ENCODE results near the gene RHBDD2. TPM values are rescaled to one million over a fixed set of nuclear protein-coding genes. Genes with fewer than 3 reads are reported as not detected.

RHBDD2 gene
- total RNA-seq, 2 experiments from 2014 or later = 18.6 to 20.3 TPM

GRCh38 chr7:75885036-75885435, 6.2 kb downstream of the RHBDD2 start:
- no peaks in the 10 kb centered on the region for H3K9me2 ChIP-seq (ENCODE audit: insufficient read depth, low read length)
- ChIA-PET POLR2A (no interaction called here), CTCF (ENCODE audit: unreplicated experiment) (no interaction called here)
- BruUV-seq (replicated peaks) = no TSS peak
- intact Hi-C loops (cut with micrococcal nuclease; ENCODE audit: unreplicated experiment) = no loop called here
- peaks cover 5% of the 10 kb centered on the region for H3K4me1 ChIP-seq (ENCODE audit: insufficient read depth, low read length, poor library complexity, severe bottlenecking)
- no peak overlapping the region for H3K27ac ChIP-seq (ENCODE audit: low read depth, low read length, poor library complexity, severe bottlenecking)
- peaks cover under 1% of the 10 kb centered on the region; the same call in 1 of the 2 replicates for H3K79me2 ChIP-seq (ENCODE audit: insufficient read depth, low read depth, low read length)
- H2AFZ ChIP-seq (ENCODE audit: low read length) = no peak overlapping the region
- peaks cover 66% of the 10 kb centered on the region for H3K36me3 ChIP-seq (ENCODE audit: insufficient read depth, low read length)
- TF ChIP-seq EZH2phosphoT487 (IDR thresholded peaks at IDR 0.05; ENCODE audit: borderline replicate concordance, low read depth, low read length) = no peak
- no peak for TF ChIP-seq CTCF (conservative IDR thresholded peaks at IDR 0.05; ENCODE audit: low read length)
- H4K20me1 ChIP-seq (ENCODE audit: insufficient read depth, low read length) = no peaks in the 10 kb centered on the region
- no peak overlapping the region for H3K4me3 ChIP-seq (ENCODE audit: low read depth, low read length, poor library complexity, severe bottlenecking)
- no peak for DNase-seq (ENCODE audit: low spot score)
- no peak overlapping the region for H3K4me2 ChIP-seq (ENCODE audit: low read length)
- no peaks in the 10 kb centered on the region for H3K9me3 ChIP-seq (ENCODE audit: low read length)

GRCh38 chr7:75887669-75888369, 9.0 kb downstream of the RHBDD2 start:
- Histone ChIP-seq H3K36me3 (ENCODE audit: insufficient read depth, low read length) (peaks cover 40% of the 10 kb centered on the region), H4K20me1 (ENCODE audit: insufficient read depth, low read length) (no peaks in the 10 kb centered on the region), H3K9me2 (ENCODE audit: insufficient read depth, low read length) (no peaks in the 10 kb centered on the region), H3K4me2 (ENCODE audit: low read length) (no peak overlapping the region), H3K4me3 (ENCODE audit: low read depth, low read length, poor library complexity, severe bottlenecking) (no peak overlapping the region), H3K9me3 (ENCODE audit: low read length) (no peaks in the 10 kb centered on the region), H3K4me1 (ENCODE audit: insufficient read depth, low read length, poor library complexity, severe bottlenecking) (no peaks in the 10 kb centered on the region), H3K27ac (ENCODE audit: low read depth, low read length, poor library complexity, severe bottlenecking) (no peak overlapping the region), H3K79me2 (ENCODE audit: insufficient read depth, low read depth, low read length) (no peaks in the 10 kb centered on the region), H2AFZ (ENCODE audit: low read length) (no peak overlapping the region)
- intact Hi-C loops (cut with micrococcal nuclease; ENCODE audit: unreplicated experiment) = no loop called here
- ChIA-PET CTCF (ENCODE audit: unreplicated experiment) (no interaction called here), POLR2A (no interaction called here)
- no peak for DNase-seq (ENCODE audit: low spot score)
- BruUV-seq (replicated peaks) = no TSS peak
- TF ChIP-seq EZH2phosphoT487 (IDR thresholded peaks at IDR 0.05; ENCODE audit: borderline replicate concordance, low read depth, low read length) (no peak), CTCF (conservative IDR thresholded peaks at IDR 0.05; ENCODE audit: low read length) (no peak)

- no peaks in the 10 kb centered on the region for H3K4me1 ChIP-seq (ENCODE audit: insufficient read depth, low read length, poor library complexity, severe bottlenecking)
- no peak for DNase-seq (ENCODE audit: low spot score)
- no peak overlapping the region for H3K4me2 ChIP-seq (ENCODE audit: low read length)
- no peaks in the 10 kb centered on the region for H3K79me2 ChIP-seq (ENCODE audit: insufficient read depth, low read depth, low read length)
- no TSS peak for BruUV-seq (replicated peaks)
- peaks cover 33% of the 10 kb centered on the region for H3K36me3 ChIP-seq (ENCODE audit: insufficient read depth, low read length)
- intact Hi-C loops (cut with micrococcal nuclease; ENCODE audit: unreplicated experiment) = no loop called here
- no peak overlapping the region for H3K27ac ChIP-seq (ENCODE audit: low read depth, low read length, poor library complexity, severe bottlenecking)
- ChIA-PET CTCF (ENCODE audit: unreplicated experiment) (no interaction called here), POLR2A (interaction anchor here (0.6 kb wide), 2 partner anchors 26 to 34 kb away, joined by 3 to 6 read pairs; no protein-coding TSS in a partner anchor)
- no peaks in the 10 kb centered on the region for H3K9me2 ChIP-seq (ENCODE audit: insufficient read depth, low read length)
- no peak overlapping the region for H3K4me3 ChIP-seq (ENCODE audit: low read depth, low read length, poor library complexity, severe bottlenecking)
- H3K9me3 ChIP-seq (ENCODE audit: low read length) = no peaks in the 10 kb centered on the region
- no peak overlapping the region for H2AFZ ChIP-seq (ENCODE audit: low read length)
- TF ChIP-seq EZH2phosphoT487 (IDR thresholded peaks at IDR 0.05; ENCODE audit: borderline replicate concordance, low read depth, low read length) (no peak), CTCF (conservative IDR thresholded peaks at IDR 0.05; ENCODE audit: low read length) (no peak)
- no peaks in the 10 kb centered on the region for H4K20me1 ChIP-seq (ENCODE audit: insufficient read depth, low read length)
Measured at GRCh38 chr7:75888464-75889222, 9.8 kb downstream of the RHBDD2 start.
